Transverse colon (tissue), 4 donors: Measurements from ENCODE around the gene RMI2.

Experiments
- POLR2AphosphoS5 ChIP-seq, 3 donors: sonication (generic); formaldehyde crosslinking; IDR thresholded peaks; one replicate each; pipeline ENCODE4 v1.6.1; 2016; ENCODE audit warnings: antibody characterized with exemption in 3 of 3
- TF ChIP-seq, protein P1 (sequence below), 5 experiments: fragments of 200-600 bp in 3 of 5; fragments of 450-650 bp in 2 of 5; sonication (generic) in 3 of 5; IDR thresholded peaks; 1 replicate in 2 of 5; 2 replicates in 3 of 5; pipeline ENCODE4 v1.5.1; 2016 to 2017; ENCODE audit warnings: antibody characterized with exemption in 5 of 5, inconsistent platforms in 3 of 5, mild to moderate bottlenecking in 2 of 5, moderate library complexity in 1 of 5

DNA sequence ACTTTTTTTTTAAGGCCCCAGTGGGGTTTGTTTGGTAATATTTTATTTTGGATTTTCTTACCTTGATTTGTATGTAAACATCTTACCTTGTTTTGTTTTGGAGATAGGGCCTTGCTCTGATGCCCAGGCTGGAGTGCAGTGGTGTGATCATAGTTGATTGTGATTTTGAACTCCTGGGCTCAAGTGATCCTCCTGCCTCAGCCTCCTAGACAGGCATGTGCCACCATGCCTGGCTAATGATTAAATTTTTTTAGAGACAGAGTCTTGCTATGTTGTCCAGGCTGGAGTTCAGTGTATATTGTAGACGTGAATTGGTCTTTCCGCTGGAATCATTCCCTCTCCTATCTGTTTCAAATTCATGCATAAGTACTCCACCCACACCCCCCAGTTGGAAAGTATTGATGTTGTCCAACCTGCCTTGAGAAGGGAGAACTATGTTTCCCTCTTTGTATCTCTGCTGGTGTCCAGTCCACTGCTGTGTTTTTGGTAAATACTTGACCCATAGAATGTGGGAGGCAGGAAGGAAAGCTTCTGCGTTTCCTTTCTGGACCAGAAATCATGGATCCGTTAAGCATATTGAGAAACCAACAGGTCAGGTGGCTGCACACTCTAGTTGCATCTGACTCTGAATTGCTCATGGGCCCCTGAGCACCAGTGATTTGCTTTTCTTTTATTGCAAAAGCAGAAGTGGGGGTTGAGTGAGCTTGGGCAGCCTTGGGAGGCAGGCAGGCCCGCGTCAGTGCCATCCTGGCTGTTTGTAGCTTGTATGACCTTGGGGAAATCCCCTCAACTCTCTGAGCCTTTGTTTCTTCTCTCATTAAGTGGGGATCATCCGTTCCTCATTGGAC lies 25.0 kb downstream of the RMI2 start:
- TF ChIP-seq, protein P1, sequence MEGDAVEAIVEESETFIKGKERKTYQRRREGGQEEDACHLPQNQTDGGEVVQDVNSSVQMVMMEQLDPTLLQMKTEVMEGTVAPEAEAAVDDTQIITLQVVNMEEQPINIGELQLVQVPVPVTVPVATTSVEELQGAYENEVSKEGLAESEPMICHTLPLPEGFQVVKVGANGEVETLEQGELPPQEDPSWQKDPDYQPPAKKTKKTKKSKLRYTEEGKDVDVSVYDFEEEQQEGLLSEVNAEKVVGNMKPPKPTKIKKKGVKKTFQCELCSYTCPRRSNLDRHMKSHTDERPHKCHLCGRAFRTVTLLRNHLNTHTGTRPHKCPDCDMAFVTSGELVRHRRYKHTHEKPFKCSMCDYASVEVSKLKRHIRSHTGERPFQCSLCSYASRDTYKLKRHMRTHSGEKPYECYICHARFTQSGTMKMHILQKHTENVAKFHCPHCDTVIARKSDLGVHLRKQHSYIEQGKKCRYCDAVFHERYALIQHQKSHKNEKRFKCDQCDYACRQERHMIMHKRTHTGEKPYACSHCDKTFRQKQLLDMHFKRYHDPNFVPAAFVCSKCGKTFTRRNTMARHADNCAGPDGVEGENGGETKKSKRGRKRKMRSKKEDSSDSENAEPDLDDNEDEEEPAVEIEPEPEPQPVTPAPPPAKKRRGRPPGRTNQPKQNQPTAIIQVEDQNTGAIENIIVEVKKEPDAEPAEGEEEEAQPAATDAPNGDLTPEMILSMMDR (IDR thresholded peaks at IDR 0.05) = no peak
- TF ChIP-seq POLR2AphosphoS5 (IDR thresholded peaks at IDR 0.05) = no peak
